Right lobe of liver (tissue), 6 donors: Measurements from ENCODE around the gene HINT1. TPM values are rescaled to one million over a fixed set of nuclear protein-coding genes. Genes with fewer than 3 reads are reported as not detected.

Experiments
- ATAC-seq, 4 donors: fragments of 200-7000 bp; cut with Tn5 transposase; one replicate each; pipeline ENCODE4 v1.9.1; 2020; ENCODE audit warnings: mild to moderate bottlenecking in 4 of 4, moderate library complexity in 4 of 4
- DNase-seq, 3 donors: peaks; one replicate each; pipeline ENCODE4 v3.0.0-alpha.2; 2020
- H3K27ac ChIP-seq, 3 donors: fragments of 200-600 bp; one replicate each; pipeline ENCODE4 v1.8.0; 2022
- H3K27me3 ChIP-seq, 2 donors: fragments of 200-600 bp; one replicate each; pipeline ENCODE4 v1.8.0; 2022
- H3K36me3 ChIP-seq, 4 donors: fragments of 200-600 bp; sonication (generic) in 1 of 4; one replicate each; pipeline versions ENCODE4 v1.5.1 to v1.8.0; 2017 to 2022; ENCODE audit warnings: control low read depth in 1 of 4
- H3K4me1 ChIP-seq, 4 donors: fragments of 200-600 bp; sonication (generic) in 1 of 4; one replicate each; pipeline versions ENCODE4 v1.5.1 to v1.8.0; 2017 to 2022; ENCODE audit warnings: control low read depth in 1 of 4
- H3K4me3 ChIP-seq, 3 donors: fragments of 200-600 bp; one replicate each; pipeline ENCODE4 v1.8.0; 2022
- H3K9me3 ChIP-seq, 4 donors: fragments of 200-600 bp; sonication (generic) in 1 of 4; one replicate each; pipeline versions ENCODE4 v1.5.1 to v1.8.0; 2017 to 2022; ENCODE audit warnings: control low read depth in 1 of 4
- CTCF ChIP-seq, 4 donors: fragments of 200-600 bp in 3 of 4; fragments of 450-650 bp in 1 of 4; IDR thresholded peaks; one replicate each; pipeline versions ENCODE4 v1.5.1 to v1.8.0; 2016 to 2022; ENCODE audit warnings: antibody characterized with exemption in 4 of 4, mild to moderate bottlenecking in 2 of 4
- POLR2A ChIP-seq: fragments of 450-650 bp; IDR thresholded peaks from one replicate; pipeline ENCODE4 v1.6.1; 2017; ENCODE audit warnings: antibody characterized with exemption, mild to moderate bottlenecking
- WGBS: methylation state at CpG from one replicate; pipeline ENCODE4 v1.1.6; 2018; ENCODE audit warnings: low coverage, low lambda C conversion rate; ENCODE audit not compliant: insufficient coverage; ENCODE audit errors: missing lambda C conversion rate; 5-methylcytosine and 5-hydroxymethylcytosine counted together
- intact Hi-C, 2 donors: fragments of 100-400 bp; cut with DNase I; formaldehyde crosslinking; loops; one replicate each; pipeline versions ENCODE4 v1.11.2 to v1.14.1; 2022
- total RNA-seq, 6 experiments: library from RNA; depleted of rRNA in 2 of 6; stranded (reverse); fragments of >200 nt in 2 of 6; fragmentation: NEBNext Ultra II Directional in 3 of 6; extraction: Animal tissue kit (Norgen Biotek cat#: 25700) in 3 of 6; gene quantifications; one replicate each; pipeline versions ENCODE4 v1.1.0 to v1.2.4, GENCODE V29; 2016 to 2023
- donor health status: DM: no; HTN: yes; CAD: no.
- donor health status: DM: no; HTN: no; CAD: no.
- donor health status: DM: no; HTN: no; CAD: no.
- donor health status: DM: no; HTN: yes; CAD: no.
- donor health status: DM: no; HTN: yes; CAD: no.

The HINT1 gene
- total RNA-seq, 6 experiments from 2014 or later = 145 to 246 (median 196) TPM

- intact Hi-C loops = no loop called here
- H3K27me3 ChIP-seq = no peaks in the 10 kb centered on the region
- no peaks in the 10 kb centered on the region for H3K36me3 ChIP-seq
- H3K27ac ChIP-seq = no peak overlapping the region
- H3K4me3 ChIP-seq = no peak overlapping the region
- ATAC-seq (no peak), DNase-seq (no peak)
- TF ChIP-seq CTCF (IDR thresholded peaks at IDR 0.05) = no peak
- no peak for TF ChIP-seq POLR2A
- H3K4me1 ChIP-seq = no peaks in the 10 kb centered on the region
- H3K9me3 ChIP-seq = no peaks in the 10 kb centered on the region
These were observed 20.6 kb upstream of the HINT1 start for GRCh38 chr5:131185523-131186104.

DNA sequence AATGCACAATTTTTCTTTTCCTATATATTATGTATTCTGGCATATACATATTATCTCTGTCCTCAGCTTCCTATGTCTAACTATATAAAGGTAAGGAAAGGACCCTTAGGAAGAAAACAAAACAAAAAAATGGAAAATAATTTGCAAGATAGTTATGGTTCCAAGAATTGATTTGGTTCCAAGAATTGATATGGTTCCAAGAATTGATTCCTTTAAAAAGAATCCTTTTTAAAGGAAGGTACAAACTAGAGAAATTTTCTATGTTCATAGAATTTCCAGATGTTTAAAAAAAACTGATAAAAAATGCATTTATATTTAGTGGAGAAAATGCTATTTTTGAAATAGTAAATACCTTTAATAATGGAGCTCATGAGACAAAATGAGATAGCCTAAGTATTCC, 17.8 kb upstream of the HINT1 start:
- Histone ChIP-seq H3K9me3 (no peaks in the 10 kb centered on the region), H3K36me3 (no peaks in the 10 kb centered on the region)

GRCh38 chr5:131180407-131180806, 15.4 kb upstream of the HINT1 start:
- no peaks in the 10 kb centered on the region for H3K27me3 ChIP-seq
- no peaks in the 10 kb centered on the region for H3K36me3 ChIP-seq
- H3K27ac ChIP-seq = no peak overlapping the region
- no peak for TF ChIP-seq CTCF (IDR thresholded peaks at IDR 0.05)
- TF ChIP-seq POLR2A = no peak
- no peaks in the 10 kb centered on the region for H3K9me3 ChIP-seq
- no peaks in the 10 kb centered on the region for H3K4me1 ChIP-seq
- no peak for DNase-seq
- no peak overlapping the region for H3K4me3 ChIP-seq
- ATAC-seq = no peak
- intact Hi-C loops = no loop called here

More for the DNA sequence above, 17.8 kb upstream of the HINT1 start:
- Histone ChIP-seq H3K4me3 (no peak overlapping the region), H3K4me1 (no peaks in the 10 kb centered on the region), H3K27me3 (no peaks in the 10 kb centered on the region), H3K27ac (no peak overlapping the region)
- intact Hi-C loops = no loop called here
- ATAC-seq (no peak), DNase-seq (no peak)
- TF ChIP-seq POLR2A = no peak
- no peak for TF ChIP-seq CTCF (IDR thresholded peaks at IDR 0.05)

GRCh38 chr5:131171276-131171810, 6.3 kb upstream of the HINT1 start:
- TF ChIP-seq CTCF (IDR thresholded peaks at IDR 0.05) = no peak
- no peak for TF ChIP-seq POLR2A
- Histone ChIP-seq H3K27me3 (no peaks in the 10 kb centered on the region), H3K36me3 (no peaks in the 10 kb centered on the region), H3K27ac (peak overlapping the region; percentile 41 to 65 (median 47)), H3K9me3 (no peaks in the 10 kb centered on the region), H3K4me3 (peak overlapping the region; percentile 59 to 66 (median 65)), H3K4me1 (peaks cover 0 to 5% (median 0%) of the 10 kb centered on the region in 4 donors)
- peak; percentile 1 to 16 (median 8) for ATAC-seq
- intact Hi-C loops = no loop called here
- no peak for DNase-seq
- 2% methylated on average over 11 of the region's 11 CpGs for WGBS
